Right ventricle myocardium inferior (tissue), 1 donor: ENCODE results near the gene CYTH3. TPM values are rescaled to one million over a fixed set of nuclear protein-coding genes. Genes with fewer than 3 reads are reported as not detected.
"Not testable (repeated sequence)": the region's sequence is repeated elsewhere in the genome, so short reads cannot be mapped to it uniquely, and the experiment has no call there.

Experiments used
- ATAC-seq: fragments of 200-7000 bp; cut with Tn5 transposase; one replicate; pipeline ENCODE4 v1.9.1; 2020; ENCODE audit warnings: mild to moderate bottlenecking, moderate library complexity
- DNase-seq: peaks from one replicate; pipeline ENCODE4 v3.0.0; 2021; ENCODE audit errors: missing footprints
- intact Hi-C: fragments of 100-400 bp; cut with DNase I; formaldehyde crosslinking; loops from one replicate; pipeline ENCODE4 v1.11.0; 2022
- total RNA-seq: library from RNA; stranded (reverse); fragmentation: NEBNext Ultra II Directional; extraction: Animal tissue kit (Norgen Biotek cat#: 25700); gene quantifications from one replicate; pipeline ENCODE4 v1.2.1, GENCODE V29; 2021
- donor health status: DM: no; HTN: yes; CAD: no; lungs with severe emphysema.

The CYTH3 gene
- total RNA-seq, 1 donor from 2014 or later, result 30.3 TPM

GRCh38 chr7:6284461-6285360, 12.3 kb upstream of the CYTH3 start:
- DNase-seq (no peak), ATAC-seq (no peak)
- intact Hi-C loops, result no loop called here

DNA sequence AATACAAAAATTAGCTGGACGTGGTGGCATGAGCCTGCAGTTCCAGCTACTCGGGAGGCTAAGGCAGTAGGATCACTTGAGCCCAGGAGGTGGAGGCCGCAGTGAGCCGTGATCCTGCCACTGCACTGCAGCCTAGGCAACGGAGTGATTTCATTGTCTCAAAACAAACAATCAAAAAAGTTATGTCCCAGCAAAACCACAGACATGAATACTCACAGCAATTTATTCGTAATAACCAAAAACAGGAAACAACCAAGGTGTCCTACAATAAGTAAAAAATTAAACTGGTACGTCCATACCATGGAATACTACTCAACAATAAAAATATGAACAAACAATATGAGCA, 11.6 kb upstream of the CYTH3 start:
- intact Hi-C loops, result no loop called here
- no peak for DNase-seq
- ATAC-seq, result no peak

DNA sequence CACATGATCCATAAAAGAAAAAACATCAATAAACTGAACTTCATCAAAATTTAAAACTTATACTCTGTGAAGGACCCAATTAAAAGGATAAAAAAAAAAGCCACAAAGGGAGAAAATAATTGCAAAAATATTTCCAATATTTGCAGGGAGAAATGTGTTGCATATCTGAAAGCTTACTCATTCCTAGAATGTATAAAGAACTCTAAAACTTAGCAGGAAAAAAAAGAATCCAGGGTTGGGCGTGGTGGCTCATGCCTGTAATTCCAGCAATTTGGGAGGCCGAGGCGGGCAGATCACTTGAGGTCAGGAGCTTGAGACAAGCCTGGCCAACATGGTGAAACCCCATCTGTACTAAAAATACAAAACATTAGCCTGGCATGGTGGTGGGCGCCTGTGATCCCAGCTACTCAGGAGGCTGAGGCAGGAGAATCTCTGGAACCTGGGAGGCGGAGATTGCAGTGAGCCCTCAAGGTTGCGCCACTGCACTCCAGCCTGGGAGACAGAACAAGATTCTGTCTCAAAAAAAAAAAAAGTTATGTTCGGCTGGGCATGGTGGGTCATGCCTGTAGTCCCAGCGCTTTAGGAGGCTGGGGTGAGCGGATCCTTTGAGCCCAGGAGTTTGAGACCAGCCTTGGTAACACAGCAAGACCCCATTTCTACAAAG, 11.1 kb upstream of the CYTH3 start:
- ATAC-seq, DNase-seq, intact Hi-C loops: not testable (repeated sequence)

- DNase-seq (no peak), ATAC-seq (no peak)
- intact Hi-C loops, result no loop called here
Measured at GRCh38 chr7:6279937-6280336, 7.5 kb upstream of the CYTH3 start.

- intact Hi-C loops, result no loop called here
- ATAC-seq (no peak), DNase-seq (no peak)
Measured at GRCh38 chr7:6279341-6279740, 6.9 kb upstream of the CYTH3 start.

- intact Hi-C loops, result no loop called here
- no peak for ATAC-seq
- no peak for DNase-seq
Measured at GRCh38 chr7:6278749-6279310, 6.4 kb upstream of the CYTH3 start.

- DNase-seq (no peak), ATAC-seq (no peak)
- intact Hi-C loops, result no loop called here
Measured at GRCh38 chr7:6277476-6277875, 5.1 kb upstream of the CYTH3 start.

DNA sequence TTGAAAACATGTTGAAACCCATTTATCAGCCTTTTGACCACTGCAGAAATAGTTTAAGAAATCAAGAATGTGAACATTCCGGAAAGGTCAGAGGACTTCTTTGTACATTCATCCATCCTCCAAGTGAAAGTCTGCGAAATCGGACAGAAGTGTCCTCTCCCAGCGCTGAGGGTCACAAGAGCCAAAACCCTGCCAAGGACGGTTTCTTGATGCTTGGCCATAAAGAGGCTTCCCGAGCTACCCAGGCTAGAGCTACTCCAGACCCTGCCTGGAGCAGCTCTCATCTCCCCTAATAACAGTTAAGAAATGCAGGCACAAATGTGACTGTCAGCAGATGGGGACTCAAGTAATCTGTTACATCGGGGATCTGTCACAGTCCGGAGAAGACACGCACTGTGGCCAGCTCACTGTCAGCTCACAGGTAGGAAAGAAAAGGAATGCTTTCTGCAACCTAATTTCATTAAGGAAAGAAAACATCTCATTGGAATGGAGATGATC, 4.5 kb upstream of the CYTH3 start:
- DNase-seq (no peak), ATAC-seq (no peak)
- intact Hi-C loops, result no loop called here

GRCh38 chr7:6274743-6275142, 2.3 kb upstream of the CYTH3 start:
- DNase-seq (no peak), ATAC-seq (no peak)
- intact Hi-C loops, result loop anchor here (5.0 kb wide), 2 partner anchors 43 to 47 kb away; no protein-coding TSS in a partner anchor

GRCh38 chr7:6273917-6274630, 1.6 kb upstream of the CYTH3 start:
- no peak for ATAC-seq
- DNase-seq, result no peak
- intact Hi-C loops, result loop anchor here (5.0 kb wide), 2 partner anchors 43 to 47 kb away; no protein-coding TSS in a partner anchor

DNA sequence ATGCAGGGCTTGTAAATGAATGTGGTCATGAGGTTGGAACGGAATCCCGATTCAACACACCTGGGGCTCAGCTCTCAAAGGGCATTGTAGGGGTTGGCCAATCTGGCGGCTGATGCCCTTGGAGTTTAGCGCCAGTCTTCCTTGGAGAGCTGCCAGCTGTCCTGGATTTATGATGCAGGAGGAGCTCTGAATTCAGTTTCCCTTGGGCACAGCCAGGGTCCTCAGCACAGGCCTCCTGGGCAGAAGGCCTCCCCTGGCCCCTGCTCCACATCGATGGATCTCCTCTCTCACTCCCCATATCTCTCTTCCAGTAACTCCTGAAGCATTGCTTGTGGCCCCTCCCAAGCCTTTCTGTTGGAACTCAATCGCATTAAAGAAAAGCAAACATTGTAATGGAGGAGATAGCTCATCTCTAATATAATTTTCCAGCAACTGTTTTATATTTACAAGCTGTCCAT, 985 bp upstream of the CYTH3 start:
- intact Hi-C loops, result loop anchor here (5.0 kb wide), 2 partner anchors 44 to 46 kb away; no protein-coding TSS in a partner anchor
- no peak for DNase-seq
- no peak for ATAC-seq

GRCh38 chr7:6271694-6272440, 557 bp downstream of the CYTH3 start:
- DNase-seq (peak; percentile 65), ATAC-seq (no peak)
- intact Hi-C loops, result loop anchor here (2.0 to 5.0 kb wide), 3 partner anchors 45 to 105 kb away; no protein-coding TSS in a partner anchor

DNA sequence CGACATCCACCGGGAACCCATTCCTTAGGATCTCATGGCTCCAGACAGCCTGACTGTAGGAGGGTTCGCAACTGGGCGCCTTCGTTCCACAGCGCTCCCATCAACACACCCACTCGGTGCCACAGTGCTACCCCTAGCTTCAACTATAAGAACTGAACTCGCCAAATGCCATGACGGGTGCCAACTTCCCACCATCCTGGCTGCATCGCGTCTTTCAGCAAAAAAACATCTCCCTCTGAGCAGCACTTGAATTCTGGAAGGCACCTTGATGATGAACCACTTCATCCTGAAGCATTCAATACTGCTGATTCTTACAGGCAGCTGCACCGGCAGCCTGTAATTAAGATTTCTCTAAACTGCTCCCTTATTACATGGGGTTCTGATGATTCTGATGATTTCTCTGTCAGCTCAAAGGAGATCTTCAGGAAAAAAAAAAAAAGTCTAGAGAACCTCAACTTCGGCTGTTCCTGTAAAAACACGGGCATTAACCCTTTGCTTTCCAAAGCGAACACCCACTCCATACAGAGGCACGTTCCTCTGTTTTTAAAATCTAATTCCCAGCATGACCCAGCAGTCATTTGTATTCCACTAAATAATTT, 1.3 kb downstream of the CYTH3 start:
- DNase-seq (peak; percentile 67), ATAC-seq (peak; percentile 72)
- intact Hi-C loops, result loop anchor here (2.0 to 5.0 kb wide), 3 partner anchors 44 to 104 kb away; no protein-coding TSS in a partner anchor

- ATAC-seq, result no peak
- intact Hi-C loops, result no loop called here
- no peak for DNase-seq
Measured at GRCh38 chr7:6269527-6269926, 2.9 kb downstream of the CYTH3 start.

DNA sequence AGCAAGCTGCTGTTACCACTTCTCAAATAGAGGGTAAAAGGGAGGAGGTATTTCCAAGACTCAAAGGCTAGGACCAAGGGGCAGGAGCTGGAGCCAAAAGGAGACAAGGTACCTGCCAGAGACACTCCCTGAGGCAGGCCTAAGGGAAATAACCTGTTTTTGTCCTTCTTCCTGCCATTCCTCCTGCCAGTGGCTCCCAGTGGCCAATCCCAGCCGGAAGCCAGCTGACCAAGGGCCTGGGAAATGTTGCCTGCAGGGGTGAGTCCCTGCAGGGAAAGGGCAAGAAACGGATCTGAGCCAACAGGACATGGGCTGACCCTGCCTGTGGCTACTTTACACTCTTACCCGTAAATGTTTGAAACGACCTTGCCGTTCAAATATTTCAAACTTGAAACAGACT, 3.5 kb downstream of the CYTH3 start:
- intact Hi-C loops, result no loop called here
- no peak for DNase-seq
- ATAC-seq, result no peak

- DNase-seq (no peak), ATAC-seq (no peak)
- intact Hi-C loops, result no loop called here
Measured at GRCh38 chr7:6268023-6268900, 4.2 kb downstream of the CYTH3 start.

DNA sequence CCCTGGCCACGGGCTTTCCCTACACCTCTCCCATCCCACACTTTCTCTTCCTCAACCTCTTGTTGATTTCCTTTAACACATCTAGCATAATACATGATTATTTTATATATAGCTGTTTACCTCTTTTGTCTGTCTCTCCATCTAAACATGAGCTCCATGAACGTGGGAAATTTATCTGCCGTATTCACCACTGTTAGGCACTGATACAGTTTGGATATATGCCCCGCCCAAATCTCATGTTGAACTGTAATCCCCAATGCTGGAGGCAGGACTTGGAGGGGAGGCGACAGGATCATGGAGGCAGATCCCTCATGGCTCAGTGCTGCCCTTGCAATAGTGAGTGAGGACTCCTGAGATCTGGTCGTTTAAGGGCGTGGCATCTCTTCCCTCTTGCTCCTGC, 5.7 kb downstream of the CYTH3 start:
- no peak for ATAC-seq
- intact Hi-C loops, result no loop called here
- no peak for DNase-seq
